ENCODE results near the gene VENTX. TPM values are rescaled to one million over a fixed set of nuclear protein-coding genes. Genes with fewer than 3 reads are reported as not detected.

The VENTX gene
- total and polyA plus RNA-seq, 2 donors (not counting 3 experiments of a cell fraction or from before 2014, with no cell fraction given): not detected

- no peak overlapping the region for H3K9ac ChIP-seq (replicated peaks; ENCODE audit: extremely low read depth, insufficient read depth, low read length)
- POLR2A ChIA-PET: no interaction called here
- dilution Hi-C loops (cut with MboI; ENCODE audit: extremely low pct_ligation_motif_present, low sequenced_read_pairs) (no loop called here), intact Hi-C loops (cut with micrococcal nuclease) (no loop called here)
- no peaks in the 10 kb centered on the region for H3K36me3 ChIP-seq (ENCODE audit: control insufficient read depth in 2 of 2, extremely low read depth in 1 of 2, insufficient read depth in 2 of 2, low read length in 2 of 2)
- H3K27me3 ChIP-seq (ENCODE audit: control insufficient read depth in 2 of 2, insufficient read depth in 2 of 2, low read length in 2 of 2): no peaks in the 10 kb centered on the region
- no peaks in the 10 kb centered on the region for H3K79me2 ChIP-seq (ENCODE audit: control insufficient read depth, insufficient read depth, low read length)
- TF ChIP-seq POLR2A (IDR thresholded peaks at IDR 0.05; ENCODE audit: low read depth, low read length): no peak
- TF ChIP-seq MYC (IDR thresholded peaks at IDR 0.05; ENCODE audit: low read depth, low read length): no peak
- TF ChIP-seq, protein P1, sequence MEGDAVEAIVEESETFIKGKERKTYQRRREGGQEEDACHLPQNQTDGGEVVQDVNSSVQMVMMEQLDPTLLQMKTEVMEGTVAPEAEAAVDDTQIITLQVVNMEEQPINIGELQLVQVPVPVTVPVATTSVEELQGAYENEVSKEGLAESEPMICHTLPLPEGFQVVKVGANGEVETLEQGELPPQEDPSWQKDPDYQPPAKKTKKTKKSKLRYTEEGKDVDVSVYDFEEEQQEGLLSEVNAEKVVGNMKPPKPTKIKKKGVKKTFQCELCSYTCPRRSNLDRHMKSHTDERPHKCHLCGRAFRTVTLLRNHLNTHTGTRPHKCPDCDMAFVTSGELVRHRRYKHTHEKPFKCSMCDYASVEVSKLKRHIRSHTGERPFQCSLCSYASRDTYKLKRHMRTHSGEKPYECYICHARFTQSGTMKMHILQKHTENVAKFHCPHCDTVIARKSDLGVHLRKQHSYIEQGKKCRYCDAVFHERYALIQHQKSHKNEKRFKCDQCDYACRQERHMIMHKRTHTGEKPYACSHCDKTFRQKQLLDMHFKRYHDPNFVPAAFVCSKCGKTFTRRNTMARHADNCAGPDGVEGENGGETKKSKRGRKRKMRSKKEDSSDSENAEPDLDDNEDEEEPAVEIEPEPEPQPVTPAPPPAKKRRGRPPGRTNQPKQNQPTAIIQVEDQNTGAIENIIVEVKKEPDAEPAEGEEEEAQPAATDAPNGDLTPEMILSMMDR (IDR thresholded peaks at IDR 0.05; ENCODE audit: extremely low read depth in 1 of 2, insufficient read depth in 1 of 2, low read depth in 1 of 2, low read length in 2 of 2): no peak
- TF ChIP-seq EZH2 (IDR thresholded peaks at IDR 0.05; ENCODE audit: borderline replicate concordance, low read depth, low read length, severe bottlenecking): no peak
- TF ChIP-seq, protein P2, sequence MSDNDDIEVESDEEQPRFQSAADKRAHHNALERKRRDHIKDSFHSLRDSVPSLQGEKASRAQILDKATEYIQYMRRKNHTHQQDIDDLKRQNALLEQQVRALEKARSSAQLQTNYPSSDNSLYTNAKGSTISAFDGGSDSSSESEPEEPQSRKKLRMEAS (IDR thresholded peaks at IDR 0.05; ENCODE audit: insufficient read depth, insufficient read length): no peak
- no peak for TF ChIP-seq FOS (IDR thresholded peaks at IDR 0.05; ENCODE audit: borderline replicate concordance, insufficient read depth, low read length)
- TF ChIP-seq JUN (IDR thresholded peaks at IDR 0.05; ENCODE audit: borderline replicate concordance, insufficient read depth, insufficient read length, low read depth): no peak
- TF ChIP-seq POLR2AphosphoS5 (IDR thresholded peaks at IDR 0.05; ENCODE audit: insufficient read depth, low read depth, low read length): no peak
- FAIRE-seq: no peak
- BruUV-seq (replicated peaks): no TSS peak
- no peaks in the 10 kb centered on the region for H3K4me1 ChIP-seq (ENCODE audit: control insufficient read depth, extremely low read depth, insufficient read depth, low read length)
- no peak overlapping the region for H3K4me3 ChIP-seq (replicated peaks in 1 of 3; ENCODE audit: insufficient read depth in 1 of 3, low read depth in 1 of 3, low read length in 3 of 3)
- H3K9me3 ChIP-seq (replicated peaks; ENCODE audit: control insufficient read depth, insufficient read depth, low read length): no peaks in the 10 kb centered on the region
- H3K27ac ChIP-seq (ENCODE audit: insufficient read depth, low read depth, low read length): no peak overlapping the region
- no peak for DNase-seq (ENCODE audit: low read depth, low spot score)
- CTCF ChIA-PET: interaction anchor here (1.3 kb wide), 1 partner anchor 10 kb away, joined by 4 read pairs; no protein-coding TSS in a partner anchor
- H2AFZ ChIP-seq (ENCODE audit: low read depth, low read length): no peak overlapping the region
- no peaks in the 10 kb centered on the region for H3K9me1 ChIP-seq (replicated peaks; ENCODE audit: control insufficient read depth, extremely low read depth, insufficient read depth, low read length)
- no peak overlapping the region for H3K4me2 ChIP-seq (ENCODE audit: insufficient read depth, low read length)
- no peaks in the 10 kb centered on the region for H4K20me1 ChIP-seq (replicated peaks; ENCODE audit: control insufficient read depth, extremely low read depth, insufficient read depth, low read length)
Measured at GRCh38 chr10:133247681-133248333, 10.2 kb downstream of the VENTX start.

Measured in endothelial cell of umbilical vein (primary cell).